Heart left ventricle (tissue), 13 donors: ENCODE data around the gene WDCP.

Source experiments
- CTCF ChIP-seq, 12 donors: fragments of 200-600 bp; sonication (generic) in 4 of 12; IDR thresholded peaks; one replicate each; pipeline versions ENCODE4 v1.5.0 to v1.8.0; 2018 to 2022; ENCODE audit warnings: antibody characterized with exemption in 12 of 12, mild to moderate bottlenecking in 5 of 12
- POLR2A ChIP-seq, 2 donors: fragments of 450-650 bp; IDR thresholded peaks; one replicate each; pipeline ENCODE4 v1.6.1; 2017; ENCODE audit warnings: antibody characterized with exemption in 2 of 2, mild to moderate bottlenecking in 2 of 2, moderate library complexity in 2 of 2
- donor health status: ischemic (EF 13 %, LVEDD 7.1; RV severe dilation, severe dysfunction).
- donor health status: DM: no; HTN: yes; CAD: no.
- donor health status: DM: no; HTN: no; CAD: no.
- donor health status: ischemic (EF 25% LVEDD 6.9; RV normal size, moderate dysfunction).
- donor health status: ischemic (EF 25% LVEDD 5.7; RV mildly dilated, moderate dysfunction).
- donor health status: ischemic (EF 35%, LVEDD 5.7; RV mildly dilated, moderate dysfunction).
- donor health status: nonischemic (EF 11% LVEDD 7.7; RV severe dilation, severe dysfunction).
- donor health status: DM: yes; HTN: yes; CAD: no.
- donor health status: PGD.
- donor health status: ischemic (EF 29% LVEDD 5.4; RV normal size, mild dysfunction).
- donor health status: nonischemic (EF 23%, LVEDD 6.1; RV moderate dilation, normal function).

DNA sequence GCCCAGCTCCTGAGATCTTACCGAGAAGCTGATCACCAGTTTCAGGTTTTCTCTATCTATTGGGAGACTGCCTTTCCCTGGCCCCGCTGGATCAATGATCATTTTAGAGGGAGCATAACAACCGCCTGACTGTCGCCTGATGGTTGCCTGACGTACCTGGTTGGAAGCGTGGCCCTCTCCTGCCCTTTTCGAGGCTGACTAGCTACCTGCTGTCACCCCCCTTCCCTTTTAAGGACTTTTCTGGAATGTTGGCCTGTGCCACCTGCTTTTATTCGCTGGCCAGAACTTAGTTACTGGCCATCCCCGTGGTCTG, 37.9 kb downstream of the WDCP start:
- TF ChIP-seq CTCF (IDR thresholded peaks at IDR 0.05) (no peak), POLR2A (IDR thresholded peaks at IDR 0.05) (no peak)
